HTERT RPE-1 (cell line): ENCODE data around the gene ZP2.
"Not testable (repeated sequence)": the region's sequence is repeated elsewhere in the genome, so short reads cannot be mapped to it uniquely, and the experiment has no call there.

ENCODE experiments used
- in situ Hi-C: fragments of 300-500 bp; cut with MboI; formaldehyde crosslinking; loops from 4 replicates; pipeline ENCODE4 v1.14.3; 2020; ENCODE audit warnings: low sequenced_read_pairs

Gene ZP2

GRCh38 chr16:21153124-21153729 lies 58.1 kb downstream of the ZP2 start:
- in situ Hi-C loops, result not testable (repeated sequence)

DNA sequence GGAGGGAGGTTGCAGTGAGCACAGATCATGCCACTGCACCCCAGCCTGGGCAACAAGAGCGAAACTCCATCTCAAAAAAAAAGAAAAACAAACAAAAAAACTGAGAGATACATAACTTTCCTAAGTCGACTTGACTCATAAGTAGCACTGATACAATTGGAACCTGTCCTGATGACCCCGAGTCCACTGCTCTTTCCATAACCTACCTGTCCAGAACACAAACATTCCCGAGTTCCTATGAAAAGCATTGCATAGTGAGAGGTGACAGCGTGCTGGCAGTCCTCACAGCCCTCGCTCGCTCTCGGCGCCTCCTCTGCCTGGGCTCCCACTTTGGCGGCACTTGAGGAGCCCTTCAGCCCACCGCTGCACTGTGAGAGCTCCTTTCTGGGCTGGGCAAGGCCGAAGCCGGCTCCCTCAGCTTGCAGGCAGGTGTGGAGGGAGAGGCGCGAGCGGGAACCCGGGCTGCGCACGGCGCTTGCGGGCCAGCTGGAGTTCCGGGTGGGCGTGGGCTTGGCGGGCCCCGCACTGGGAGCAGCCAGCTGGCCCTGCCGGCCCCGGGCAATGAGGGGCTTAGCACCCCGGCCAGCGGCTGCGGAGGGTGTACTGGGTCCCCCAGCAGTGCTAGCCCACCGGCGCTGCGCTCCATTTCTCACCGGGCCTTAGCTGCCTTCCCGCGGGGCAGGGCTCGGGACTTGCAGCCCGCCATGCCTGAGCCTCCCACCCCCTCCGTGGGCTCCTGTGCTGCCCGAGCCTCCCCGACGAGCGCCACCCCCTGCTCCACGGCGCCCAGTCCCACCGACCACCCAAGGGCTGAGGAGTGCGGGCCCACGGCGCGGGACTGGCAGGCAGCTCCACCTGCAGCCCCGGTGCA lies 59.0 kb downstream of the ZP2 start:
- in situ Hi-C loops, result not testable (repeated sequence)

- in situ Hi-C loops, result no loop called here
Observed at GRCh38 chr16:21150375-21151001, 60.9 kb downstream of the ZP2 start, which contains the start of gene DNAH3. DNAH3 (minus strand) TSS chr16:21150846; CDS start chr16:21150319, 527 bp downstream.
